ENCODE results near the gene FAF2. TPM values are rescaled to one million over a fixed set of nuclear protein-coding genes. Genes with fewer than 3 reads are reported as not detected.

FAF2 gene
- total and polyA plus RNA-seq, 8 donors: 33.9 to 54.4 (median 50.8) TPM

- Histone ChIP-seq H3K9me3 (no peaks in the 10 kb centered on the region), H3K4me1 (no peaks in the 10 kb centered on the region), H3K27me3 (no peaks in the 10 kb centered on the region), H3K27ac (no peak overlapping the region), H3K4me3 (no peak overlapping the region), H3K36me3 (peaks cover 0 to 99% of the 10 kb centered on the region in 2 donors)
- ATAC-seq (no peak), DNase-seq (no peak)
- TF ChIP-seq CTCF (IDR thresholded peaks at IDR 0.05): no peak
- intact Hi-C loops (cut with DNase I): no loop called here
These were observed 53.1 kb downstream of the FAF2 start for GRCh38 chr5:176501333-176501732.

DNA sequence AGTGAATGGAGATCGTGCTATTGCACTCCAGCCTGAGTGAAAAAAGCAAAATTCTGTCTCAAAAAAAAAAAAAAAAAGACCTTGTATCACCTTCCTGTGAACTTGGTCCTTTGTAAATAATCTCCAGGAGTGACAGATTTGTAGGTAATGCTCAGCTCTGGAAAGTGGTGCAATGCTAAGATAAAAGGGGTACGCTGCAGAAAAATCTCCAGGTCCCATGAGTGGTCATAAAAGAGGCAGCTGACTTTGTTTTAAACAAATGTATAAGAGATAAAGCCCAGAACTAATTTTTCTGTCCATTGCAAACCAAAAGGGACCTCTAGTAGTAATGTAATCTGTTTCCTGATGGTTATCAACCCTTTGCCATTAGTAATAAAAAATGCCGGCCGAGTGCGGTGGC lies 55.3 kb downstream of the FAF2 start:
- intact Hi-C loops (cut with DNase I): no loop called here
- Histone ChIP-seq H3K36me3 (peaks cover 0 to 99% of the 10 kb centered on the region in 2 donors), H3K4me1 (no peaks in the 10 kb centered on the region), H3K27ac (no peak overlapping the region), H3K27me3 (no peaks in the 10 kb centered on the region), H3K9me3 (no peaks in the 10 kb centered on the region), H3K4me3 (no peak overlapping the region)
- DNase-seq: no peak
- no peak for ATAC-seq
- no peak for TF ChIP-seq CTCF (IDR thresholded peaks at IDR 0.05)

- Histone ChIP-seq H3K27me3 (no peaks in the 10 kb centered on the region), H3K27ac (no peak overlapping the region), H3K36me3 (peaks cover 0 to 68% of the 10 kb centered on the region in 2 donors), H3K9me3 (no peaks in the 10 kb centered on the region), H3K4me1 (no peaks in the 10 kb centered on the region), H3K4me3 (no peak overlapping the region)
- ATAC-seq (no peak), DNase-seq (no peak)
- intact Hi-C loops (cut with DNase I): no loop called here
- TF ChIP-seq CTCF (IDR thresholded peaks at IDR 0.05): no peak
These were observed 59.7 kb downstream of the FAF2 start for GRCh38 chr5:176507911-176508310.

GRCh38 chr5:176508603-176509002 lies 60.4 kb downstream of the FAF2 start:
- DNase-seq (no peak), ATAC-seq (no peak)
- Histone ChIP-seq H3K27me3 (no peaks in the 10 kb centered on the region), H3K9me3 (no peaks in the 10 kb centered on the region), H3K4me3 (no peak overlapping the region), H3K36me3 (peaks cover 0 to 61% of the 10 kb centered on the region in 2 donors), H3K4me1 (no peaks in the 10 kb centered on the region), H3K27ac (no peak overlapping the region)
- no peak for TF ChIP-seq CTCF (IDR thresholded peaks at IDR 0.05)
- intact Hi-C loops (cut with DNase I): no loop called here

GRCh38 chr5:176513788-176514187 lies 65.6 kb downstream of the FAF2 start:
- peak in 1 of 4 donors; percentile 64 for DNase-seq

More at GRCh38 chr5:176513788-176514187, 65.6 kb downstream of the FAF2 start:
- Histone ChIP-seq H3K4me3 (no peak overlapping the region), H3K4me1 (no peaks in the 10 kb centered on the region), H3K9me3 (no peaks in the 10 kb centered on the region), H3K36me3 (peaks cover 0 to 10% of the 10 kb centered on the region in 2 donors), H3K27me3 (no peaks in the 10 kb centered on the region), H3K27ac (no peak overlapping the region)
- TF ChIP-seq CTCF (IDR thresholded peaks at IDR 0.05): no peak
- intact Hi-C loops (cut with DNase I): no loop called here
- ATAC-seq: no peak

Data from left lung (tissue), 10 donors.